Smooth muscle cell (in vitro differentiated cells): Measurements from ENCODE around the gene GALNT2. TPM values are rescaled to one million over a fixed set of nuclear protein-coding genes. Genes with fewer than 3 reads are reported as not detected.
A peak's percentile ranks its signal among the peaks of the same experiment; 100 is the strongest.

ENCODE experiments used
- DNase-seq: peaks from one replicate; lab custom pipeline; 2025; ENCODE audit not compliant: unreplicated experiment; lab: John Stamatoyannopoulos, UW
- H2AFZ ChIP-seq: fragments of 200-600 bp; sonication (generic); 2 replicates; pipeline ENCODE4 v1.6.0; 2016; ENCODE audit warnings: antibody characterized with exemption, low read depth, mild to moderate bottlenecking
- H3F3A ChIP-seq: fragments of 200-600 bp; sonication (generic); 2 replicates; pipeline ENCODE4 v1.6.0; 2017; ENCODE audit warnings: antibody characterized with exemption, low read depth
- H3K27ac ChIP-seq: fragments of 200-600 bp; sonication (generic); 2 replicates; pipeline ENCODE4 v1.5.1; 2016; ENCODE audit warnings: low read depth, mild to moderate bottlenecking
- H3K27me3 ChIP-seq: fragments of 200-600 bp; sonication (generic); 2 replicates; pipeline ENCODE4 v1.6.1; 2016; ENCODE audit warnings: low read depth, mild to moderate bottlenecking
- H3K36me3 ChIP-seq: fragments of 200-600 bp; sonication (generic); 2 replicates; pipeline ENCODE4 v1.5.1; 2016; ENCODE audit warnings: low read depth
- H3K4me1 ChIP-seq: fragments of 200-600 bp; sonication (generic); 2 replicates; pipeline ENCODE4 v1.5.1; 2016; ENCODE audit warnings: low read depth
- H3K4me2 ChIP-seq: fragments of 200-600 bp; sonication (generic); 2 replicates; pipeline ENCODE4 v1.6.0; 2016; ENCODE audit warnings: mild to moderate bottlenecking
- H3K4me3 ChIP-seq: fragments of 200-600 bp; sonication (generic); 2 replicates; pipeline ENCODE4 v1.5.1; 2016; ENCODE audit warnings: mild to moderate bottlenecking
- H3K79me2 ChIP-seq: fragments of 200-600 bp; sonication (generic); 2 replicates; pipeline ENCODE4 v1.6.0; 2016; ENCODE audit warnings: low read depth, mild to moderate bottlenecking
- H3K9ac ChIP-seq: fragments of 200-600 bp; sonication (generic); 2 replicates; pipeline ENCODE4 v1.6.0; 2016; ENCODE audit warnings: low read depth
- H3K9me3 ChIP-seq: fragments of 200-600 bp; sonication (generic); replicated peaks from 2 replicates; pipeline ENCODE4 v1.5.1; 2016; ENCODE audit warnings: low read depth
- H4K20me1 ChIP-seq: fragments of 200-600 bp; sonication (generic); 2 replicates; pipeline ENCODE4 v1.6.0; 2016; ENCODE audit warnings: low read depth
- WGBS: methylation state at CpG from one replicate; pipeline ENCODE4 v1.1.7; 2016; ENCODE audit warnings: low lambda C conversion rate; 5-methylcytosine and 5-hydroxymethylcytosine counted together
- polyA plus RNA-seq: library from polyadenylated mRNA; unstranded; fragments of >200 nt; fragmentation: Nextera tagmentation; extraction: Ambion mirVana; gene quantifications from 2 replicates; pipeline ENCODE4 v1.2.1, GENCODE V29; 2016
- total RNA-seq: library from RNA; depleted of rRNA; stranded (reverse); fragments of >200 nt; gene quantifications from 2 replicates; pipeline ENCODE4 v1.2.3, GENCODE V29; 2014
- TF ChIP-seq, protein P1 (sequence below): fragments of 200-600 bp; sonication (generic); IDR thresholded peaks from 2 replicates; pipeline ENCODE4 v1.5.1; 2017; ENCODE audit warnings: borderline replicate concordance, mild to moderate bottlenecking, antibody characterized with exemption; ENCODE audit not compliant: insufficient read depth, poor library complexity, severe bottlenecking

GALNT2 gene
- total and polyA plus RNA-seq, 2 experiments from 2014 or later = 76.4 to 152 TPM

DNA sequence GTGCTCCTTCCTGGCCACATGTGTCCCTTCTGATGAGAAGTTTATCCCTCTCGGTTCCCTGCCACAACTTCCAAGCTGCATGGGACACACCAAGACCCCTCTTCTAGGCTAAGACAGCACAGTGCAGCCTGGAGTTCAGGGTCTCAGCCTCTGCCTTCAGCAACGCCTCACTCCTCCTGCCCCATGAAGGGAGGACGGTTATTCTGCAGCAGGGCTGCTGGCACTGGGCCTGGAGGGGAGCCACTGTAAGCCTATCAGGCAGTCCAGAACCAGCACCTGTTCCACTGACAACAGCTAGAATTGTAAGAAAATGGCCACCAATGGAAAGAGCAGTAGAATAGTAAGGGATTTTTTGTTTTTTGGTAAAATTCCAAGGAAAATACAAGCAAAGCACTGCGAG, 72.3 kb downstream of the GALNT2 start:
- Histone ChIP-seq H3F3A (no peaks in the 10 kb centered on the region), H3K4me2 (no peak overlapping the region), H3K4me1 (peaks cover 4% of the 10 kb centered on the region), H3K79me2 (peaks cover 72% of the 10 kb centered on the region), H3K9ac (no peak overlapping the region), H3K4me3 (no peak overlapping the region), H4K20me1 (peaks cover 98% of the 10 kb centered on the region), H3K36me3 (no peaks in the 10 kb centered on the region), H3K27me3 (no peaks in the 10 kb centered on the region), H3K27ac (peak overlapping the region; percentile 74), H2AFZ (no peak overlapping the region), H3K9me3 (no peaks in the 10 kb centered on the region)
- DNase-seq = no peak
- 96% methylated on average over 4 of the region's 4 CpGs for WGBS
- TF ChIP-seq, protein P1, sequence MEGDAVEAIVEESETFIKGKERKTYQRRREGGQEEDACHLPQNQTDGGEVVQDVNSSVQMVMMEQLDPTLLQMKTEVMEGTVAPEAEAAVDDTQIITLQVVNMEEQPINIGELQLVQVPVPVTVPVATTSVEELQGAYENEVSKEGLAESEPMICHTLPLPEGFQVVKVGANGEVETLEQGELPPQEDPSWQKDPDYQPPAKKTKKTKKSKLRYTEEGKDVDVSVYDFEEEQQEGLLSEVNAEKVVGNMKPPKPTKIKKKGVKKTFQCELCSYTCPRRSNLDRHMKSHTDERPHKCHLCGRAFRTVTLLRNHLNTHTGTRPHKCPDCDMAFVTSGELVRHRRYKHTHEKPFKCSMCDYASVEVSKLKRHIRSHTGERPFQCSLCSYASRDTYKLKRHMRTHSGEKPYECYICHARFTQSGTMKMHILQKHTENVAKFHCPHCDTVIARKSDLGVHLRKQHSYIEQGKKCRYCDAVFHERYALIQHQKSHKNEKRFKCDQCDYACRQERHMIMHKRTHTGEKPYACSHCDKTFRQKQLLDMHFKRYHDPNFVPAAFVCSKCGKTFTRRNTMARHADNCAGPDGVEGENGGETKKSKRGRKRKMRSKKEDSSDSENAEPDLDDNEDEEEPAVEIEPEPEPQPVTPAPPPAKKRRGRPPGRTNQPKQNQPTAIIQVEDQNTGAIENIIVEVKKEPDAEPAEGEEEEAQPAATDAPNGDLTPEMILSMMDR = no peak

GRCh38 chr1:230139741-230140140, 72.7 kb downstream of the GALNT2 start:
- Histone ChIP-seq H3K27me3 (no peaks in the 10 kb centered on the region), H4K20me1 (peaks cover 98% of the 10 kb centered on the region), H3K79me2 (peaks cover 72% of the 10 kb centered on the region), H3K4me1 (peaks cover 4% of the 10 kb centered on the region), H3K4me3 (no peak overlapping the region), H3K4me2 (peak overlapping the region; percentile 56), H3K9me3 (no peaks in the 10 kb centered on the region), H3K36me3 (no peaks in the 10 kb centered on the region), H3K27ac (peak overlapping the region; percentile 74), H2AFZ (no peak overlapping the region), H3F3A (no peaks in the 10 kb centered on the region), H3K9ac (peak overlapping the region; percentile 39)
- TF ChIP-seq, protein P1 = no peak
- no peak for DNase-seq
- 81% methylated on average over 8 of the region's 8 CpGs for WGBS

- H4K20me1 ChIP-seq = peaks cover 98% of the 10 kb centered on the region
- H3K79me2 ChIP-seq = peaks cover 73% of the 10 kb centered on the region
- H3K27me3 ChIP-seq = no peaks in the 10 kb centered on the region
- no peak overlapping the region for H2AFZ ChIP-seq
- no peak overlapping the region for H3K4me3 ChIP-seq
- H3K4me1 ChIP-seq = peaks cover 4% of the 10 kb centered on the region
- DNase-seq = no peak
- H3K9me3 ChIP-seq = no peaks in the 10 kb centered on the region
- H3K36me3 ChIP-seq = no peaks in the 10 kb centered on the region
- peak overlapping the region; percentile 39 for H3K9ac ChIP-seq
- peak overlapping the region; percentile 74 for H3K27ac ChIP-seq
- TF ChIP-seq, protein P1 = no peak
- 53% methylated on average over 12 of the region's 12 CpGs for WGBS
- H3F3A ChIP-seq = no peaks in the 10 kb centered on the region
- H3K4me2 ChIP-seq = peak overlapping the region; percentile 56
These were observed 73.4 kb downstream of the GALNT2 start for GRCh38 chr1:230140221-230141020.
